Measurements from ENCODE around the gene PTMA. TPM values are rescaled to one million over a fixed set of nuclear protein-coding genes. Genes with fewer than 3 reads are reported as not detected.
A peak's percentile ranks its signal among the peaks of the same experiment; 100 is the strongest.

PTMA gene
- total RNA-seq, 2 experiments from 2014 or later: 2,106 to 2,969 TPM

DNA sequence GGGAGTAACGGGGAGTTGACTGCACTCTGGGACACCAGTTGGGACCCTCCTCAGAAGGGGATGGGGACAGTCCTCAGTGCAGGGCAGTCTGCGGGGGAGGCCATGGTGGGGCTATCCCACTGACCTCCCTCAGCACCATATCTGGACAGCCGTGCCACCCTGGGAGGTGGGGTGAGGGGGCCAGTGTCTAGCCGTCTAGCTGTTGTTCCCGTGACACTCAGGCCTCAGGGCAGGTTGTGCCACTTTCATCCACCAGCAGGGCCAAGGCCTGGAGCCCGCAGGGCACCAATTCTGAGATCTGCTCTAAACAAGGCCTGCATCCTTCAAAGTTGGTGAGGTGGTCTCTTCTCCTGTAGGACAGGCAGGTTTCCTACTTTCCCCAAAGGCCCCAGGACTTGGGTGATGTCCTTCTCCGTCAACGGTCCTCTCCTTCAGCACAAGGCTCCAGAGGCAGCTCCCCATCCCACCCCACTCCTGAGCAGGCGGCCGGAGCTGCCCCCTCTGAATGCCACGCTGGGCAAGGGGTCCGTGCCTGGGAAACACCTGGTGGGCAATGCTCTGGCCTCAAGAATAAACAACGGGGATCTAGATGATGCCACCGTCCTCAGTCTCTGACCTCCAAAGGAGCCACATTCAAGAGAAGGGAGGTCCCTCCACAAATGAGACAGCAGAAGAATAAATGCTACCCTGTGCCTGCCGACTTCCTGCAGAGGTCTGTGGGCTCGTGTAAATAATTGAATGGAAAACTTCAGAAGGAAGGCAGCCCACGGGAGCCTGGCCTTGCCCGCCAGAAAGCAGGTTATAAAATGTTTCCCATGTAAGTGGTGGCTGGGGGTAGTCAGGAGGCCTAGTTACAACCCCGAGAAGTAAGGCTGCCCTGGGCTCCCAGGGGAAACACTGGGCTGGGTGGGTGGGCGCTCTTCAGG lies 42.8 kb upstream of the PTMA start:
- CTCF ChIA-PET: interaction anchor here (0.6 to 10.4 kb wide), 4 partner anchors 10 to 54 kb away, joined by 3 to 90 read pairs (median 4); no protein-coding TSS in a partner anchor
- no peak overlapping the region for H3K4me3 Mint-ChIP-seq
- H3K27ac Mint-ChIP-seq: no peak overlapping the region
- H3K27me3 Mint-ChIP-seq: no peaks in the 10 kb centered on the region
- H3K9me3 Mint-ChIP-seq (ENCODE audit: low read depth): no peaks in the 10 kb centered on the region
- H3K36me3 Mint-ChIP-seq (ENCODE audit: low read depth): peaks cover 4% of the 10 kb centered on the region
- intact Hi-C loops (cut with DNase I, micrococcal nuclease): no loop called here
- ATAC-seq (no peak), DNase-seq (no peak)
- H3K4me1 Mint-ChIP-seq: peaks cover 22% of the 10 kb centered on the region
- POLR2A ChIA-PET: no interaction called here

DNA sequence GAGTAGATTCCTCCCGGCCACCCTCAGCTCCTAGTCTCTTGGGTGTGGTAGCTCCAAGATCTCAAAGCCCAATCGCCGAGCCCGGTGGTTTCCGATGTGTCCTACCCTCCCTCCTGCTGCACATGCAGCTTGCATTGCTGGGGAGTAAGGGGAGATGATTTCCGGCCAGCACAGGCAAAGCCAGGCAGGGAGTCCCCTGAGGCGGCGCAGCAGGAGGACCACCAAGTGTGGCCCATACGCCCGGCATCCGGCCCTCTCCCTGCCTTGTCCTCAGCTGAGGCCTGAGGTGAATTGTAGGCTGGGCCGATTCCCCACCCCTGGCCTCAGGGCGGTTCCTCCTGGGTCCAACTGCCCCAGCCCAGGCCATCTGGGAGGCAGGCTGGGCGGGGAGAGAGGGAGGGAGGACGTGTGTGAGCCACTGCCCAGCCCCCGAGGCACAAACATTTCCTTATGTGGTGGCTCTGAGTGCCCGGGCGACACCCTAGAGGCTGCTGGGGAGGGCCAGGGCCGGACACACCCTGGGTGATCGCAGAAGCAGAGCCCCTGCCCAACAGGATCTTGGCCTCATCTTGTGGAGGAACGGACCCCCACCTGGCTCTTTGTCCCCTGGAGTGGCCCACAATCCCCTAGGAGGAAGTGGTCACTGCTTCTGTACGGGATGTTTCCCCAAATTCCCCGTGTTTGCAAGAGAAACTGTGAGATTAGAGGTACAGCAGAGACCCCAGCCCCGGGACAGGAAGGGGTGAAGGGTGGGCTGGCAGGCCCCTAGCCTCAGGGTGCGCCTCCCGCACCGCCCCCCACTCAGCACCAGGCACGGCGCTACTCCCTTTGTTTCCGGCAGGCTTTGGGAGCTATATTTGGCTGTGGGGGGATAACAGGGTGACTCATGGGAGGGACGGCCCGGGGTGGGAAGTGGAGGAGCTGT lies 41.9 kb upstream of the PTMA start:
- ATAC-seq: no peak
- Mint-ChIP-seq H3K27ac (no peak overlapping the region), H3K36me3 (ENCODE audit: low read depth) (no peaks in the 10 kb centered on the region), H3K27me3 (no peaks in the 10 kb centered on the region), H3K9me3 (ENCODE audit: low read depth) (no peaks in the 10 kb centered on the region), H3K4me1 (peaks cover 14% of the 10 kb centered on the region), H3K4me3 (no peak overlapping the region)
- DNase-seq: no peak
- CTCF ChIA-PET: interaction anchor here (0.7 to 10.4 kb wide), 3 partner anchors 9 to 55 kb away, joined by 3 to 90 read pairs (median 3); no protein-coding TSS in a partner anchor
- intact Hi-C loops (cut with DNase I, micrococcal nuclease): no loop called here
- POLR2A ChIA-PET: no interaction called here

DNA sequence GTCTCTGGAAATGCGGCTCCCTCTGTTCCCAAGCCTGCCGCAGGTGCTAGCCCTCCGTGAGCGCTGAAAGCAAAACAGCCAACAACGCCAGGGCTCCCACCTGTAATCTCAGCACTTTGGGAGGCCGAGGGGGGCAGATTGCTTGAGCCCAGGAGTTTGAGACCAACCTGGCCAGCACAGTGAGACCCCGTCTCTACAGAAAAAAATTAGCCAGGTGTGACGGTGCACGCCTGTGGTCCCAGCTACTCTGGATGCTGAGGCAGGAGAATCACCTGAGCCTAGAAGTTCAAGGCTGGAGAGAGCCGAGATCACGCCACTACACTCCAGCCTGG lies 41.3 kb upstream of the PTMA start:
- Mint-ChIP-seq H3K36me3 (ENCODE audit: low read depth) (no peaks in the 10 kb centered on the region), H3K4me1 (peaks cover 10% of the 10 kb centered on the region), H3K27me3 (no peaks in the 10 kb centered on the region), H3K27ac (no peak overlapping the region), H3K4me3 (no peak overlapping the region), H3K9me3 (ENCODE audit: low read depth) (no peaks in the 10 kb centered on the region)
- CTCF ChIA-PET: interaction anchor here (1.5 kb wide), 1 partner anchor 8 kb away, joined by 4 read pairs; no protein-coding TSS in a partner anchor
- DNase-seq (no peak), ATAC-seq (no peak)
- POLR2A ChIA-PET: interaction anchor here (0.6 kb wide), 2 partner anchors 219 to 1220 kb away, joined by 3 read pairs; no protein-coding TSS in a partner anchor
- intact Hi-C loops (cut with DNase I, micrococcal nuclease): no loop called here

DNA sequence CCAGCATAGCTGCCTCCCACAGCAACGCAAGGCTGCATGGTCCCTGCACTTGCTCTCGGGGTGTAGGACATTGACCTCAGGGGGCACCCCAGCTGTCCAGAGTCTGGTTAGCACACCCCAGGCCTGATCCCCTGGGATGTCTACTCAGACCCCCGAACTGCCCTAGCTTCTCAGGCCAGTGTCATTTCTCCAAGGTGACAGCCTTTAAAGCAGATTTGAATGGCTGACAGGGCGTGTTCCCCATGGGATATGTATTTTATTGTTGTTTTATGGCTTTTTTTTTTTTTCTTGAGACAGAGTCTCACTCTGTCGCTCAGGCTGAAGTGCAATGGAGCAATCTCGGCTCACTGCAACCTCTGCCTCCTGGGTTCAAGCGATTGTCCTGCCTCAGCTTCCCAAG lies 40.8 kb upstream of the PTMA start:
- Mint-ChIP-seq H3K36me3 (ENCODE audit: low read depth) (no peaks in the 10 kb centered on the region), H3K4me3 (no peak overlapping the region), H3K27ac (no peak overlapping the region), H3K27me3 (no peaks in the 10 kb centered on the region), H3K9me3 (ENCODE audit: low read depth) (no peaks in the 10 kb centered on the region), H3K4me1 (peaks cover 9% of the 10 kb centered on the region)
- intact Hi-C loops (cut with DNase I, micrococcal nuclease): no loop called here
- DNase-seq: no peak
- ATAC-seq: no peak
- ChIA-PET CTCF (interaction anchor here (1.4 to 2.3 kb wide), 3 partner anchors 9 to 39 kb away, joined by 4 to 7 read pairs (median 5); no protein-coding TSS in a partner anchor), POLR2A (interaction anchor here (0.6 kb wide), 2 partner anchors 220 to 1219 kb away, joined by 3 read pairs; no protein-coding TSS in a partner anchor)

DNA sequence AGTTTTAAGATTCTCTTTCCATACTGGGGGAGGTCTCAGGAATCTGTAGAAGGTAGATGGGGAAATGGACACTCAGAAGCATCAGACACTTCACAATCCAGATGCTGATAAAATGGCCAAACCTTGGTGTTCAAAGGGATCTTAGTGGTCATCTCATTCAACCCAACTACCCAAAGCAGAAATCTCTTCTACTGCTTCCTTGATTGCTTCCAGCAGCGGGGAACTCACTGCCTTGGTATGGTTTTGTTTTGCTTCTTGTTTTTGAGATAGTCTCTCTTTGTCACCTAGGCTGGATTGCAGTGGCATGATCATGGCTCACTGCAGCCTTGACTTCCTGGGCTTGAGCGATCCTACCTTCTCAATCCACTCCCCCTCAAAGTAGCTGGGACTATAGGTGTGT lies 39.3 kb upstream of the PTMA start:
- peaks cover 3% of the 10 kb centered on the region for H3K4me1 Mint-ChIP-seq
- H3K4me3 Mint-ChIP-seq: no peak overlapping the region
- ChIA-PET CTCF (interaction anchor here (1.0 to 2.3 kb wide), 3 partner anchors 9 to 56 kb away, joined by 3 to 7 read pairs (median 5); no protein-coding TSS in a partner anchor), POLR2A (no interaction called here)
- ATAC-seq: no peak
- no peak for DNase-seq
- intact Hi-C loops (cut with DNase I, micrococcal nuclease): no loop called here
- H3K9me3 Mint-ChIP-seq (ENCODE audit: low read depth): no peaks in the 10 kb centered on the region
- H3K27me3 Mint-ChIP-seq: no peaks in the 10 kb centered on the region
- no peaks in the 10 kb centered on the region for H3K36me3 Mint-ChIP-seq (ENCODE audit: low read depth)
- no peak overlapping the region for H3K27ac Mint-ChIP-seq

DNA sequence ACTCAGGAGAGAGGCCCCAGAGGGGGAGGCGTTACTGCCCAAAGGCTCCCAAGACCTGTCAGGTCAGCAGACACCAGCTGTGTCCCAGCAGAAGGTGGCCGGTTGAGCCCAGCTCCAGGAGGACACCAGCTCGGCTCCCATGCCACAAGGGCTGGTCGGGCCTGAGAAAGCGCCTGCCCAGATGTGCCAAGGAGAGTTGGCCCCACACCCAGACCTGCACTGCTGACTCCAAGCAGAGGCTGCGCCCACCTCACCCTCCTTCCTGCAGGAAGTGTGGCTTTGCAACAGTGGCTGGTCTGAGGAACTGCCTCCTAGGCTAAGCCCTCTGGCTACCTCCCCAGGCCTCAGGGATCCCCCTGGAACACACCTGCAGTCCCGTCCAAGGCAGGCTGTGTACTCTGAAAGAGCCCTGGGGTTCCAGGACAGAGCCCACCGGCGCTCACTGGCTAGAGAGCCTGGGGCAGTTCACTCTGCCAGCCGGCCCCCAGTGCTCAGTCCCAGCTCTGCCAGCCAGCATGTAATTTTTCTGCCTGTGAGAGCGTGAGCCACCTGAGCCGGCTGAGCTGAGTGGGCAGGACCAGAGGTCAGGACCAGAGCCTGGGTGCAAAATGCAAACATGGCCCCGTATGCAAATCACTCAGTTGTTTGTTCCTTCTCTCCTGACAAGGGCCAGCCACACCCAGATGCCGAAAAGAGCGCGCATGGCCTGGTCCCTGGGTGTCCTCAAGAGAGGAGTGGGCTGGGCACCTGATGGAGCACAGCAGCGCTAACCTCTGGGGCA lies 36.9 kb upstream of the PTMA start:
- ChIA-PET POLR2A (interaction anchor here (0.6 to 1.5 kb wide), 5 partner anchors 36 to 81 kb away, joined by 3 to 7 read pairs (median 3); partner anchors contain the start of gene PTMA), CTCF (interaction anchor here (0.6 to 8.0 kb wide), 6 partner anchors 20 to 236 kb away, joined by 3 to 260 read pairs (median 3); no protein-coding TSS in a partner anchor)
- H3K27me3 Mint-ChIP-seq: no peaks in the 10 kb centered on the region
- no peaks in the 10 kb centered on the region for H3K9me3 Mint-ChIP-seq (ENCODE audit: low read depth)
- no peak overlapping the region for H3K4me3 Mint-ChIP-seq
- intact Hi-C loops (cut with DNase I, micrococcal nuclease): no loop called here
- peaks cover 7% of the 10 kb centered on the region for H3K4me1 Mint-ChIP-seq
- ATAC-seq (no peak), DNase-seq (no peak)
- H3K27ac Mint-ChIP-seq: no peak overlapping the region
- no peaks in the 10 kb centered on the region for H3K36me3 Mint-ChIP-seq (ENCODE audit: low read depth)

DNA sequence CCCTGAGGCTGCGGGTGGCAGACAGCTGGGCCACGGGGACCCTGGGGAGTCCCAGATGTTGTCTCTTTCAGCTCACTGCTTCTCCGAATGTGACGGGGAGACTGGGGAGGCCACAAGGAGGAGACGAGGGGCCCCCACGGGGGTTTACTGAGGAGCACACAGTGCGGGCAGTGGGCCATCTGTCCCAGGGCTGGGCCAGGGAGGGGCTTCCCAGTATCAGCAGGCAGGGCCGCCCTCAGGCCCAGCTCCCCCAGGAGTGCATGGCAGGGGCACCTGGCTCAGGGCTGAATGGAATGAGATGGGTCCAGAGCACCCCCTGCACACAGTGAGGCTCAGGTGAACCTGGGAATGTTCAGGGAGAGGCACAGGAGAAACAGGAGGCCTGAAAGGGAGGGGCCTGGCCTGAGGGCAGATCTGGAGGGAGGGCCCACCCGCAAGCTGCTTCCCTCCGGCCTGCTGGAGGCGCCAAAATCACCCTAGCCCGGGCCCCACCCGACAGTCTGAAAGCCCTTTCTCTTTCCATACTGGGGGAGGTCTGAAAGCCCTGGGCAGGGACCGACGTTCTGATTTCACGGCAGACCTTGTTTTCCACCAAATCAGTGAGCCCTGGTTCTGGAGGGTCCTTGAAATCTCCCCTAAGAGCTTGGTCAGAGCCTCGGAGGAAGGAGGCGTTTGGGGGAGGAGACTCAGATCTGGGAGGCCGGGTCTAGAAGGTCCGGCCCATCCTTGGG lies 35.5 kb upstream of the PTMA start:
- H3K27me3 Mint-ChIP-seq: no peaks in the 10 kb centered on the region
- ATAC-seq (no peak), DNase-seq (peak; percentile 55)
- intact Hi-C loops (cut with DNase I, micrococcal nuclease): no loop called here
- ChIA-PET CTCF (interaction anchor here (0.6 to 8.0 kb wide), 12 partner anchors 12 to 235 kb away, joined by 3 to 260 read pairs (median 3); no protein-coding TSS in a partner anchor), POLR2A (interaction anchor here (0.6 to 1.5 kb wide), 5 partner anchors 25 to 59 kb away, joined by 3 to 4 read pairs (median 4); partner anchors contain the start of gene PTMA)
- H3K27ac Mint-ChIP-seq: no peak overlapping the region
- H3K4me3 Mint-ChIP-seq: no peak overlapping the region
- no peaks in the 10 kb centered on the region for H3K36me3 Mint-ChIP-seq (ENCODE audit: low read depth)
- H3K4me1 Mint-ChIP-seq: peaks cover 10% of the 10 kb centered on the region
- H3K9me3 Mint-ChIP-seq (ENCODE audit: low read depth): no peaks in the 10 kb centered on the region

DNA sequence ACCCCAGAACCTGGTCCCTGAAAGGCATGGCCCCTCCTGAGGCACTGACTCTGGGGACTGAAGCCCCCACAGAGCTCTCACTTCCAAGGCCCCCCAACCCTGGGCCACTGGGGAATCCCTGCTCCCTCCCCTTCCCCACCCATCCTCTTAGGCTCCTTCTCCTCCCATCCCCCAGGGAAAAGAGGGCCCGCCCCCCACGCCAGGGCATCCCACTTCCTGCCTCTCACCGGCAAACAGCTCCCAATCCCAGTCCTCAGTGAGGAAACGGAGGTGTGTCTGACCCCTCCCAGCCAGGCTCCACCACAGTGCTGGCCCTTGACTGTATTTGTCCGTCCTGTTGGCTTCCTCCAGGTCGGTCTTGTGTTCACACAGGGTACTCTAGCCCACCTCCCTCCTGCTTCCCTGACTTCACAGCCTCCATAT lies 35.0 kb upstream of the PTMA start:
- POLR2A ChIA-PET: interaction anchor here (0.6 to 1.5 kb wide), 3 partner anchors 24 to 41 kb away, joined by 4 read pairs; partner anchors contain the start of gene PTMA
- H3K36me3 Mint-ChIP-seq (ENCODE audit: low read depth): no peaks in the 10 kb centered on the region
- DNase-seq (no peak), ATAC-seq (no peak)
- H3K4me1 Mint-ChIP-seq: peaks cover 10% of the 10 kb centered on the region
- CTCF ChIA-PET: interaction anchor here (1.0 to 8.0 kb wide), 7 partner anchors 12 to 72 kb away, joined by 3 to 260 read pairs (median 11); no protein-coding TSS in a partner anchor
- intact Hi-C loops (cut with DNase I, micrococcal nuclease): no loop called here
- H3K27me3 Mint-ChIP-seq: no peaks in the 10 kb centered on the region
- H3K27ac Mint-ChIP-seq: no peak overlapping the region
- no peaks in the 10 kb centered on the region for H3K9me3 Mint-ChIP-seq (ENCODE audit: low read depth)
- H3K4me3 Mint-ChIP-seq: no peak overlapping the region

DNA sequence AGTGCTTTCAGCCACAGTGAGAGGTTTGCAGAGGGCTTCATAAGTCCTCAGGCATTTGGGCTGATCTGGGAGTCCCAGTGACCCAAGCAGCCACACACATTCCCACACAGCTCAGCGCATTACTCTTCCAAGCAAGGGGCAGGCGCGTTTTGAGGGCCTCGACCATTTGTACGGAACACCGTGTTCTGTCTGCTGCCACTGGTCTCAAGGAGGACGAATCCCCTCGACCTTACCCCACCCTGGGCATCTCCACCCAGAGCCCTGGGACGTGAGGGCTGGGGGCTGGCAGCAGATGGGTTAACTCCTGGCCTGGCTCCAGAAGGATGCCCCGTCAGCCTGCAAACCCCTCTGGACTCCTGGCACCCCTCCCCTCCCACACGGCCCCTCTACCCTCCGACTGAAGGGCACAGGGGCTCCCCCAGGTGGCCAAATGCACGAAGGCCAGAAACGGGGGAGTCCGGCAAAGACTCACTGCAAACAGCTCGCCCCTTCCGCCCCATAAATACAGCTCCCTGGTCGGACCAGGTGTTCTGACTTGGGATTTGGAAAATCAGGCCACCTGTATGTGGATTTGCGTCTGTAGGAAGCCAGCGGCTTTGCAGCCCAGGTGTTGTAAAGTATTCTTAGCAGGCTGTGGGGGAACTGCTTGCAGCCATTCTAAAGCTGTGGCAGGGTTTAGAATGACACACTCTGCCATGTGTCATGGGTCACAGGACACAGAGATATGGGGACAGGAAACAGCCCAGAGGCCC lies 33.6 kb upstream of the PTMA start:
- Mint-ChIP-seq H3K27ac (no peak overlapping the region), H3K4me1 (peaks cover 10% of the 10 kb centered on the region), H3K4me3 (no peak overlapping the region), H3K27me3 (no peaks in the 10 kb centered on the region), H3K9me3 (ENCODE audit: low read depth) (no peaks in the 10 kb centered on the region), H3K36me3 (ENCODE audit: low read depth) (no peaks in the 10 kb centered on the region)
- CTCF ChIA-PET: interaction anchor here (0.6 to 8.0 kb wide), 29 partner anchors 9 to 399 kb away, joined by 3 to 260 read pairs (median 5); partner anchors contain the start of genes COPS7B and PTMA
- DNase-seq: peak; percentile 81
- POLR2A ChIA-PET: interaction anchor here (0.6 to 4.6 kb wide), 12 partner anchors 26 to 73 kb away, joined by 3 to 42 read pairs (median 4); partner anchors contain the start of gene PTMA
- peak; percentile 84 for ATAC-seq
- intact Hi-C loops (cut with DNase I, micrococcal nuclease): loop anchor here (1.0 kb wide), 3 partner anchors 12 to 62 kb away; no protein-coding TSS in a partner anchor

Data from activated CD4-positive, alpha-beta T cell treated with anti-CD3 and anti-CD28 coated beads for 36 hours (primary cell).